Tibial nerve (tissue), 4 donors: Measurements from ENCODE around the gene CYBA. TPM values are rescaled to one million over a fixed set of nuclear protein-coding genes. Genes with fewer than 3 reads are reported as not detected.
A peak's percentile ranks its signal among the peaks of the same experiment; 100 is the strongest.

Source experiments
- DNase-seq, 2 donors: peaks; one replicate each; pipeline ENCODE4 v3.0.0-alpha.2; 2019; ENCODE audit warnings: low spot score in 2 of 2
- H3K27ac ChIP-seq, 4 donors: fragments of 200-600 bp; sonication (generic) in 3 of 4; one replicate each; pipeline ENCODE4 v1.5.1; 2017 to 2019; ENCODE audit warnings: mild to moderate bottlenecking in 1 of 4
- H3K27me3 ChIP-seq, 2 donors: fragments of 200-600 bp; sonication (generic) in 1 of 2; one replicate each; pipeline versions ENCODE4 v1.5.1 to v1.6.0; 2017 to 2019
- H3K36me3 ChIP-seq, 3 donors: fragments of 200-600 bp; sonication (generic); one replicate each; pipeline ENCODE4 v1.5.1; 2018 to 2019
- H3K4me1 ChIP-seq, 4 donors: fragments of 200-600 bp; sonication (generic) in 3 of 4; one replicate each; pipeline ENCODE4 v1.5.1; 2017 to 2019
- H3K4me3 ChIP-seq, 4 donors: fragments of 200-600 bp; sonication (generic) in 3 of 4; one replicate each; pipeline ENCODE4 v1.5.1; 2017 to 2019; ENCODE audit warnings: mild to moderate bottlenecking in 1 of 4, moderate library complexity in 1 of 4
- H3K9me3 ChIP-seq, 4 donors: fragments of 200-600 bp; sonication (generic) in 3 of 4; one replicate each; pipeline ENCODE4 v1.5.1; 2017 to 2019
- EP300 ChIP-seq, 2 donors: sonication (generic); formaldehyde crosslinking; IDR thresholded peaks; one replicate each; pipeline ENCODE4 v1.6.1; 2017; ENCODE audit warnings: antibody characterized with exemption in 2 of 2, mild to moderate bottlenecking in 1 of 2
- POLR2A ChIP-seq, 2 donors: fragments of 450-650 bp; IDR thresholded peaks; one replicate each; pipeline ENCODE4 v1.6.1; 2017; ENCODE audit warnings: antibody characterized with exemption in 2 of 2, mild to moderate bottlenecking in 2 of 2, moderate library complexity in 2 of 2
- WGBS, 2 donors: methylation state at CpG; one replicate each; pipeline ENCODE4 v1.1.5; 2018; 5-methylcytosine and 5-hydroxymethylcytosine counted together
- total RNA-seq, 4 donors: library from RNA; depleted of rRNA; stranded (reverse); fragments of >200 nt; gene quantifications; one replicate each; pipeline ENCODE4 v1.1.0, GENCODE V29; 2016
- TF ChIP-seq, protein P1 (sequence below), 5 experiments: fragments of 200-600 bp in 3 of 5; fragments of 450-650 bp in 2 of 5; sonication (generic) in 3 of 5; IDR thresholded peaks; one replicate each; pipeline ENCODE4 v1.5.1; 2016 to 2019; ENCODE audit warnings: antibody characterized with exemption in 5 of 5, mild to moderate bottlenecking in 3 of 5, moderate library complexity in 2 of 5

CYBA gene
- total RNA-seq, 4 donors from 2014 or later, result 86.3 to 199 (median 121) TPM

DNA sequence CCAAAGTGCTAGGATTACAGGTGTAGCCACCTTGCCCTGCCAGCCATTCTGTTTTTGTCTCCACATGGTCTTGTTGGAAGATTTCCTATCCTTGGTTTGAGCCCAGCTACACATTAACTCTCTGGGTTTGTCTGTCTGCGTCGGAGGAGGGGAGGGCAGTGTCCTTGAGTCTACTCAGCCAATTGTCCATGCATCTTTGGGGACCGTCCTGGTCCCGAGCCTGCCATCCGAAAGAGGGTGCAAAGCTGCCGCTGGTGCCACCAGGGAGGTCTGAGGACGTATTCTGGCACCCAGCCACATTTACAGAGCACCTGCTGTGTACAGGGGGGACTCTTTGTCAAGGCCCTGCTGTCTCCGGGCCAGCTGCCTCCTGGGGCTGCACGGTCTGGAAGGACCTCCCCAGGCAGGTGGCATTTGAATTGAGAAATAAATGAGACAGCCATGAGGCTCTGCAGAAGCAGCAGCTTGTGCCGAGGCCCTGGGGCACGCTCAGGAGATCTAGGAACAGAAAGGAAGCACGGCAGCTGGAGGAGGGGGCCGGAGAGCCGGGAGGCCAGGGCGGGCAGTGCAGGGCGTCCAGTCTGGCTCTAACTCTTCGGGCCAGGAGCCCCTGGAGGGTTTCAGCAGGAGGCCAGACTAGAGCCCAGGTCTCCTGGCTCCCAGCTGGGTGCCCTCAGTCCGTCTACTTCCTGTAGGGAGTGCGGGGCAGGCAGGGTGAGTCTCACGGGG lies 1.5 kb downstream of the CYBA start:
- Histone ChIP-seq H3K4me1 (peaks cover 0 to 27% (median 17%) of the 10 kb centered on the region in 4 donors), H3K36me3 (peaks cover 0 to 59% (median 0%) of the 10 kb centered on the region in 3 donors), H3K27me3 (no peaks in the 10 kb centered on the region), H3K4me3 (peak overlapping the region; percentile 40 to 71 (median 67)), H3K27ac (peak overlapping the region in 3 of 4 donors; percentile 15 to 87 (median 78)), H3K9me3 (no peaks in the 10 kb centered on the region)
- DNase-seq, result no peak
- WGBS, 2 donors, result 74 to 85% methylated on average over 19 to 20 of the region's 20 CpGs
- TF ChIP-seq POLR2A (IDR thresholded peaks at IDR 0.05) (no peak), EP300 (IDR thresholded peaks at IDR 0.05) (no peak)
- TF ChIP-seq, protein P1, sequence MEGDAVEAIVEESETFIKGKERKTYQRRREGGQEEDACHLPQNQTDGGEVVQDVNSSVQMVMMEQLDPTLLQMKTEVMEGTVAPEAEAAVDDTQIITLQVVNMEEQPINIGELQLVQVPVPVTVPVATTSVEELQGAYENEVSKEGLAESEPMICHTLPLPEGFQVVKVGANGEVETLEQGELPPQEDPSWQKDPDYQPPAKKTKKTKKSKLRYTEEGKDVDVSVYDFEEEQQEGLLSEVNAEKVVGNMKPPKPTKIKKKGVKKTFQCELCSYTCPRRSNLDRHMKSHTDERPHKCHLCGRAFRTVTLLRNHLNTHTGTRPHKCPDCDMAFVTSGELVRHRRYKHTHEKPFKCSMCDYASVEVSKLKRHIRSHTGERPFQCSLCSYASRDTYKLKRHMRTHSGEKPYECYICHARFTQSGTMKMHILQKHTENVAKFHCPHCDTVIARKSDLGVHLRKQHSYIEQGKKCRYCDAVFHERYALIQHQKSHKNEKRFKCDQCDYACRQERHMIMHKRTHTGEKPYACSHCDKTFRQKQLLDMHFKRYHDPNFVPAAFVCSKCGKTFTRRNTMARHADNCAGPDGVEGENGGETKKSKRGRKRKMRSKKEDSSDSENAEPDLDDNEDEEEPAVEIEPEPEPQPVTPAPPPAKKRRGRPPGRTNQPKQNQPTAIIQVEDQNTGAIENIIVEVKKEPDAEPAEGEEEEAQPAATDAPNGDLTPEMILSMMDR (IDR thresholded peaks at IDR 0.05), result no peak

DNA sequence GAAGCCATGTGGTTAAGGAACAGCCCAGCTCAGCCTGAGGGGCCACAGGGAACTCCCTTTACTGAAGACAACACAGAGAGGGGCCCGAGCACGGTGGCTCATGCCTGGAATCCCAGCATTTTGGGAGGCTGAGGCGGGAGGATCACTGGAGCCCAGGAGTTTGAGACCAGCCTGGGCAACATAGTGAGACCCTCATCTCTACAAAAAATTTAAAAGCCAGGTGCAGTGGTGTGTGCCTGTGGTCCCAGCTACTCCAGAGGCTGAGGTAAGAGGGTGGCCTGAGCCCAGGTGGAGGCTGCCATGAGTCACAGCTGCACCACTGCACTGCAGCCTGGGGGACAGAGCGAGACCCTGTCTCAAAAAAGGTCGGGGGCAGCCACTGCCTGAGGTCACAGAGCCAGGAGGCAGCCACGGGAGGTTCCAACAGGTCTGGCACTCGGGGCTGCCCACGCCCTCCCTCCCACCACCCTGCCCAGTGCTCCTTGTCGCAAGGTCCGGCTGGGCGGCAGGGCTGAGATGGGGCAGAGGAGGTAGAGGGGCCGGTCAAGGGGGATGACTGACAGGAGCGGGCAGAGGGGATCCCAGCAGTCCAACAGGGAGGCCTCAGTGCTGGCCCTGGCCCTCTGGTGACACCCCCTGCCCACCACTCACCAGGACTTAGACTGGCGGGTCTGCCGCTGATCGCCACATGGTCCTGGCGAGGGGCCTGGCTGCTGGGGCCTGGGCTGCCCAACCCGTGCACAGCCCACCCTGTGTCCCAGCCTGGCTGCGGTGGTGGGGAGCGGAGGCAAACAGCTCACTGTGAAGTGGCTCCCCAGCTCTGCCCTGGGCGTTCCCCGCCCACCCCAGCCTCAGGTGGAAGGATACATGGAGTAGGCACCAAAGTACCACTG lies 3.4 kb downstream of the CYBA start:
- 89 to 91% methylated on average over 14 to 15 of the region's 22 CpGs for WGBS, 2 donors
- Histone ChIP-seq H3K4me1 (peaks cover 0 to 27% (median 17%) of the 10 kb centered on the region in 4 donors), H3K9me3 (no peaks in the 10 kb centered on the region), H3K27me3 (no peaks in the 10 kb centered on the region), H3K36me3 (peaks cover 0 to 57% (median 0%) of the 10 kb centered on the region in 3 donors), H3K4me3 (no peak overlapping the region), H3K27ac (no peak overlapping the region)
- no peak for DNase-seq
- TF ChIP-seq POLR2A (IDR thresholded peaks at IDR 0.05) (no peak), EP300 (IDR thresholded peaks at IDR 0.05) (no peak)
- TF ChIP-seq, protein P1 (IDR thresholded peaks at IDR 0.05), result no peak

DNA sequence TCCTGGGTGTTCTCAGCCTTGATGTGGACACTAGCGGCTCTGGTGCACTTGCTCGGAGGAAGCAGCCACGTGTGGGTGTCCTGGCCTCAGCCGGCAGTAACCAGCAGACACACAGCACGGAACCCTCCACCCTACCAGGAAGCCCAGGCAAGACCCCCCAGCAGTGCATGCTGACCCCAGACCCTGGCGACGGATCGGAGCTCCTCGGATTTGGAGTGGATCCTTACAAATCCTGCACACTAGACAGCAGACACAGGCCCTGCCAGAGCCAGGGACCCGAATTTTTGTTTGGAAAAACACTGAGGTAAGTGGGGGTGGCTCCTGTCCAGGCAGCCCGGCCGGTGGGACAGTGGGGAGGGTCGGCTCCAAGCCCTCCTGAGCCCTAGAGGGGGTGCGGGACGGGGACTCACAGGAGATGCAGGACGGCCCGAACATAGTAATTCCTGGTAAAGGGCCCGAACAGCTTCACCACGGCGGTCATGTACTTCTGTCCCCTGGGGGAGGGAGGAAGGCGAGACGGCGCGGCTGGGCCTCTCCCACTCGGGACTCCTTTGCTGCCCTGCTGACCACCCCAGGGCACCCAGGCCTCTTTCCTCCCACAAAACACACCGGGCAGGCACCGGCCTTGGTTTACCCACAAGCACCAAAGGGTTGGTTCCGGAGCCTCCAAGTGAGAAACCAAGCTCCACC lies 4.4 kb downstream of the CYBA start:
- whole genome bisulfite sequencing, 2 donors, result 73 to 89% methylated on average over 20 to 28 of the region's 28 CpGs
- H3K9me3 ChIP-seq, result no peaks in the 10 kb centered on the region
- no peaks in the 10 kb centered on the region for H3K27me3 ChIP-seq
- peaks cover 0 to 51% (median 0%) of the 10 kb centered on the region in 3 donors for H3K36me3 ChIP-seq
- no peak for TF ChIP-seq POLR2A (IDR thresholded peaks at IDR 0.05)
- H3K4me1 ChIP-seq, result peaks cover 0 to 20% (median 15%) of the 10 kb centered on the region in 4 donors
- no peak overlapping the region for H3K4me3 ChIP-seq
- no peak overlapping the region for H3K27ac ChIP-seq
- DNase-seq, result no peak

DNA sequence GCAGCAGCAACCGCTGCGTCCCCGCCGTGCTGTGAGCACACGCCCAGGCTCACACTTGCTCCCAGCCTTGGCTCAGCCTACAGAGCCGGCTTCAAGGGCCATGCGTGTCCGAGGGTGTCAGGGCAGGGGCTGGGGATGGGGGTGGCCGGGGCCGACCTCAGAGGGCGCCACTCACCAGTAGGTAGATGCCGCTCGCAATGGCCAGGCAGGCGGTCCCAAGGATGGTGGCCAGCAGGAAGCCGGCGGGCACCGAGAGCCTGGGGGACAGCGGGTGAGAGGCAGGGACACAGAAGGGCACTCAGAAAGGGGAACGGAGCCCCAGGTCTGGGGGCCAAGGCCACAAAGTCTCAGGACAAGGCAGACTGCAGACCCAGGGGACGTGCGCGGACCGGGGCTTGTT lies 4.9 kb downstream of the CYBA start:
- H3K27me3 ChIP-seq, result peaks cover 0 to 3% of the 10 kb centered on the region in 2 donors
- no peak for TF ChIP-seq POLR2A (IDR thresholded peaks at IDR 0.05)
- TF ChIP-seq EP300 (IDR thresholded peaks at IDR 0.05), result no peak
- TF ChIP-seq, protein P1 (IDR thresholded peaks at IDR 0.05), result no peak
- H3K27ac ChIP-seq, result no peak overlapping the region
- H3K4me1 ChIP-seq, result peaks cover 0 to 17% (median 10%) of the 10 kb centered on the region in 4 donors
- DNase-seq, result no peak
- H3K9me3 ChIP-seq, result no peaks in the 10 kb centered on the region
- peaks cover 0 to 51% (median 0%) of the 10 kb centered on the region in 3 donors for H3K36me3 ChIP-seq
- WGBS, 2 donors, result 87% methylated on average over 19 to 23 of the region's 23 CpGs
- no peak overlapping the region for H3K4me3 ChIP-seq

DNA sequence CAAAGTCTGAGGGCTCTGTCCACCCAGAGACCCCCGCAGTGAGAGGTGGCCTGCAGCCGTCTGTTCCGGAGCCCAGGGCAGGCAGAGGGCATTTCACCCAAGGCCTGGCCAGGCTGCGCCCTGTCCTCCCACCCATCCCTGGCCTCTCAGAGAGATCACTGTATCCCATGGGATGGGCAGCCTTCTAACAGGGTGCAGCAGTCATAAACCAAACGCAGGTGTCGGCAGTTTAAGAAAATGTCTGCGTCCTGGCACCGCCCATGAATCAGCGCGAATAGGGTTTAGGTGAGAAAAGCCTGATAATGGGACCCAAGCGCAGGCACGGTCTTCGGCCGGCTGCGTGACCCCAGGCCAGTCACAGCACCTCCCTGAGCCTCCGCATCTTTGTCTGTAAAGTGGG lies 5.4 kb downstream of the CYBA start:
- no peak for DNase-seq
- TF ChIP-seq POLR2A (IDR thresholded peaks at IDR 0.05) (no peak), EP300 (IDR thresholded peaks at IDR 0.05) (no peak)
- TF ChIP-seq, protein P1 (IDR thresholded peaks at IDR 0.05), result no peak
- Histone ChIP-seq H3K36me3 (peaks cover 0 to 51% (median 0%) of the 10 kb centered on the region in 3 donors), H3K9me3 (no peaks in the 10 kb centered on the region), H3K27me3 (peaks cover 0 to 8% of the 10 kb centered on the region in 2 donors), H3K4me3 (no peak overlapping the region), H3K4me1 (peaks cover 0 to 17% (median 8%) of the 10 kb centered on the region in 4 donors), H3K27ac (no peak overlapping the region)
- WGBS, 2 donors, result 91% methylated on average over 13 to 16 of the region's 16 CpGs
